ENCODE measurements around the gene HS3ST2.

GRCh38 chr16:22864375-22864774, 50.4 kb downstream of the HS3ST2 start:
- TF ChIP-seq POLR2AphosphoS5 (IDR thresholded peaks at IDR 0.05; ENCODE audit: low read depth, low read length), result no peak
- TF ChIP-seq POLR2A (IDR thresholded peaks at IDR 0.05; ENCODE audit: low read depth, low read length), result no peak
- no peak for TF ChIP-seq POU2F2 (IDR thresholded peaks at IDR 0.05; ENCODE audit: low read depth, low read length)
- no peak for TF ChIP-seq SPI1 (IDR thresholded peaks at IDR 0.05; ENCODE audit: low read depth, low read length)
- no peak for TF ChIP-seq TAF1 (IDR thresholded peaks at IDR 0.05; ENCODE audit: low read depth, low read length)
- TF ChIP-seq PAX5 (IDR thresholded peaks at IDR 0.05; ENCODE audit: insufficient read depth, low read length, severe bottlenecking), result no peak

Measured in GM12891 (cell line).